Measurements from ENCODE around the gene PPP6C.

GRCh38 chr9:125233678-125234077 is 44.1 kb upstream of the PPP6C start:
- no peak for TF ChIP-seq ZNF850 (CRISPR knock-in tag; conservative IDR thresholded peaks at IDR 0.05)
- TF ChIP-seq IKZF5 (CRISPR knock-in tag; IDR thresholded peaks at IDR 0.05), result no peak
- TF ChIP-seq IRF9 (CRISPR knock-in tag; IDR thresholded peaks at IDR 0.05; ENCODE audit: borderline replicate concordance), result no peak
- TF ChIP-seq HIVEP1 (CRISPR knock-in tag; IDR thresholded peaks at IDR 0.05), result no peak
- TF ChIP-seq ZNF878 (CRISPR knock-in tag; IDR thresholded peaks at IDR 0.05), result no peak
- TF ChIP-seq EP300 (IDR thresholded peaks at IDR 0.05; ENCODE audit: low read depth in 2 of 2, low read length in 2 of 2), result no peak
- TF ChIP-seq EP300 (CRISPR knock-in tag; IDR thresholded peaks at IDR 0.05; ENCODE audit: borderline replicate concordance), result no peak
- no peak for TF ChIP-seq ZBTB4 (CRISPR knock-in tag; IDR thresholded peaks at IDR 0.05; ENCODE audit: borderline replicate concordance)
- no peak for TF ChIP-seq CTCF (CRISPR knock-in tag; IDR thresholded peaks at IDR 0.05)
- TF ChIP-seq ESRRA (CRISPR knock-in tag; IDR thresholded peaks at IDR 0.05; ENCODE audit: low read depth), result no peak
- TF ChIP-seq ZBTB8A (CRISPR knock-in tag; IDR thresholded peaks at IDR 0.05; ENCODE audit: borderline replicate concordance, low read depth), result no peak
